ENCODE results near the gene ANXA10.
"Not testable (repeated sequence)": the region's sequence is repeated elsewhere in the genome, so short reads cannot be mapped to it uniquely, and the experiment has no call there.

The ANXA10 gene

GRCh38 chr4:168092176-168092712 is at the start of gene ANXA10:
TSS of gene ANXA10 (plus strand) at chr4:168092537. CDS start at chr4:168092701, 164 bp downstream.
- DNase-seq (ENCODE audit: low read depth, low spot score), result no peak

- DNase-seq (ENCODE audit: low read depth, low spot score), result no peak
Observed at GRCh38 chr4:168045354-168045753, 47.0 kb upstream of the ANXA10 start.

GRCh38 chr4:168050002-168050401 is 42.3 kb upstream of the ANXA10 start:
- no peak for DNase-seq (ENCODE audit: low read depth, low spot score)

GRCh38 chr4:168051526-168051925 is 40.8 kb upstream of the ANXA10 start:
- DNase-seq (ENCODE audit: low read depth, low spot score), result no peak

- DNase-seq (ENCODE audit: low read depth, low spot score), result no peak
Observed at GRCh38 chr4:168057412-168057811, 34.9 kb upstream of the ANXA10 start.

- no peak for DNase-seq (ENCODE audit: low read depth, low spot score)
Observed at GRCh38 chr4:168059251-168059650, 33.1 kb upstream of the ANXA10 start.

GRCh38 chr4:168063031-168063430 is 29.3 kb upstream of the ANXA10 start:
- no peak for DNase-seq (ENCODE audit: low read depth, low spot score)

GRCh38 chr4:168070903-168071302 is 21.4 kb upstream of the ANXA10 start:
- no peak for DNase-seq (ENCODE audit: low read depth, low spot score)

GRCh38 chr4:168071304-168071703 is 21.0 kb upstream of the ANXA10 start:
- DNase-seq (ENCODE audit: low read depth, low spot score), result no peak

- DNase-seq (ENCODE audit: low read depth, low spot score), result no peak
Observed at GRCh38 chr4:168074861-168075260, 17.5 kb upstream of the ANXA10 start.

GRCh38 chr4:168076989-168077725 is 15.2 kb upstream of the ANXA10 start:
- no peak for DNase-seq (ENCODE audit: low read depth, low spot score)

- DNase-seq (ENCODE audit: low read depth, low spot score), result no peak
Observed at GRCh38 chr4:168077726-168078239, 14.6 kb upstream of the ANXA10 start.

- DNase-seq (ENCODE audit: low read depth, low spot score), result no peak
Observed at GRCh38 chr4:168082379-168082778, 10.0 kb upstream of the ANXA10 start.

- DNase-seq (ENCODE audit: low read depth, low spot score), result no peak
Observed at GRCh38 chr4:168095776-168096406, 3.6 kb downstream of the ANXA10 start.

GRCh38 chr4:168096407-168096784 is 4.1 kb downstream of the ANXA10 start:
- DNase-seq (ENCODE audit: low read depth, low spot score), result no peak

- DNase-seq (ENCODE audit: low read depth, low spot score), result no peak
Observed at GRCh38 chr4:168097161-168097560, 4.8 kb downstream of the ANXA10 start.

GRCh38 chr4:168098248-168098717 is 5.9 kb downstream of the ANXA10 start:
- DNase-seq (ENCODE audit: low read depth, low spot score), result no peak

- no peak for DNase-seq (ENCODE audit: low read depth, low spot score)
Observed at GRCh38 chr4:168099195-168099594, 6.9 kb downstream of the ANXA10 start.

- DNase-seq (ENCODE audit: low read depth, low spot score), result no peak
Observed at GRCh38 chr4:168101026-168101425, 8.7 kb downstream of the ANXA10 start.

- no peak for DNase-seq (ENCODE audit: low read depth, low spot score)
Observed at GRCh38 chr4:168102403-168102802, 10.1 kb downstream of the ANXA10 start.

GRCh38 chr4:168109527-168109926 is 17.2 kb downstream of the ANXA10 start:
- no peak for DNase-seq (ENCODE audit: low read depth, low spot score)

GRCh38 chr4:168113059-168113458 is 20.7 kb downstream of the ANXA10 start:
- not testable (repeated sequence) for DNase-seq (ENCODE audit: low read depth, low spot score)
